ENCODE measurements around the gene IGFBP5.

Gene IGFBP5

GRCh38 chr2:216711348-216711747 lies 16.0 kb upstream of the IGFBP5 start:
- Histone ChIP-seq H4K20me1 (ENCODE audit: insufficient read depth, low read length) (no peaks in the 10 kb centered on the region), H3K4me3 (ENCODE audit: low read length) (no peak overlapping the region), H2AFZ (ENCODE audit: low read depth, low read length) (no peak overlapping the region), H3K4me2 (ENCODE audit: low read length) (no peak overlapping the region), H3K9me3 (ENCODE audit: insufficient read depth, low read length) (no peaks in the 10 kb centered on the region), H3K27me3 (ENCODE audit: low read depth, low read length) (peaks cover 4% of the 10 kb centered on the region; the same call in 1 of the 2 replicates), H3K9ac (ENCODE audit: low read length) (no peak overlapping the region), H3K36me3 (replicated peaks; ENCODE audit: low read depth, low read length) (no peaks in the 10 kb centered on the region), H3K79me2 (ENCODE audit: low read length) (no peaks in the 10 kb centered on the region), H3K4me1 (ENCODE audit: low read length) (no peaks in the 10 kb centered on the region), H3K27ac (ENCODE audit: low read length) (no peak overlapping the region)
- TF ChIP-seq CTCF (IDR thresholded peaks at IDR 0.05; ENCODE audit: low read depth, low read length) (no peak), EZH2phosphoT487 (IDR thresholded peaks at IDR 0.05; ENCODE audit: low read depth) (no peak)

GRCh38 chr2:216710551-216711301 lies 15.4 kb upstream of the IGFBP5 start:
- Histone ChIP-seq H2AFZ (ENCODE audit: low read depth, low read length) (no peak overlapping the region), H3K4me3 (ENCODE audit: low read length) (no peak overlapping the region)

GRCh38 chr2:216702756-216703155 lies 7.4 kb upstream of the IGFBP5 start:
- Histone ChIP-seq H3K36me3 (replicated peaks; ENCODE audit: low read depth, low read length) (no peaks in the 10 kb centered on the region), H3K4me1 (ENCODE audit: low read length) (no peaks in the 10 kb centered on the region), H3K4me3 (ENCODE audit: low read length) (no peak overlapping the region), H3K9ac (ENCODE audit: low read length) (no peak overlapping the region), H3K27ac (ENCODE audit: low read length) (no peak overlapping the region), H3K27me3 (ENCODE audit: low read depth, low read length) (peaks cover 18% of the 10 kb centered on the region), H3K4me2 (ENCODE audit: low read length) (no peak overlapping the region), H2AFZ (ENCODE audit: low read depth, low read length) (no peak overlapping the region), H3K79me2 (ENCODE audit: low read length) (no peaks in the 10 kb centered on the region), H4K20me1 (ENCODE audit: insufficient read depth, low read length) (no peaks in the 10 kb centered on the region), H3K9me3 (ENCODE audit: insufficient read depth, low read length) (no peaks in the 10 kb centered on the region)
- TF ChIP-seq CTCF (IDR thresholded peaks at IDR 0.05; ENCODE audit: low read depth, low read length) (no peak), EZH2phosphoT487 (IDR thresholded peaks at IDR 0.05; ENCODE audit: low read depth) (no peak)

More at GRCh38 chr2:216710551-216711301, 15.4 kb upstream of the IGFBP5 start:
- TF ChIP-seq CTCF (IDR thresholded peaks at IDR 0.05; ENCODE audit: low read depth, low read length) (no peak), EZH2phosphoT487 (IDR thresholded peaks at IDR 0.05; ENCODE audit: low read depth) (no peak)
- H3K9ac ChIP-seq (ENCODE audit: low read length) = no peak overlapping the region
- H3K79me2 ChIP-seq (ENCODE audit: low read length) = no peaks in the 10 kb centered on the region
- no peak overlapping the region for H3K27ac ChIP-seq (ENCODE audit: low read length)
- H3K36me3 ChIP-seq (replicated peaks; ENCODE audit: low read depth, low read length) = no peaks in the 10 kb centered on the region
- H3K27me3 ChIP-seq (ENCODE audit: low read depth, low read length) = peaks cover 4% of the 10 kb centered on the region; the same call in 1 of the 2 replicates
- no peaks in the 10 kb centered on the region for H3K9me3 ChIP-seq (ENCODE audit: insufficient read depth, low read length)
- no peak overlapping the region for H3K4me2 ChIP-seq (ENCODE audit: low read length)
- H3K4me1 ChIP-seq (ENCODE audit: low read length) = no peaks in the 10 kb centered on the region
- no peaks in the 10 kb centered on the region for H4K20me1 ChIP-seq (ENCODE audit: insufficient read depth, low read length)

- Histone ChIP-seq H3K36me3 (replicated peaks; ENCODE audit: low read depth, low read length) (no peaks in the 10 kb centered on the region), H3K4me1 (ENCODE audit: low read length) (no peaks in the 10 kb centered on the region), H3K27ac (ENCODE audit: low read length) (no peak overlapping the region), H3K9me3 (ENCODE audit: insufficient read depth, low read length) (no peaks in the 10 kb centered on the region), H3K4me2 (ENCODE audit: low read length) (no peak overlapping the region), H3K9ac (ENCODE audit: low read length) (no peak overlapping the region), H3K4me3 (ENCODE audit: low read length) (no peak overlapping the region), H3K79me2 (ENCODE audit: low read length) (no peaks in the 10 kb centered on the region), H2AFZ (ENCODE audit: low read depth, low read length) (no peak overlapping the region), H3K27me3 (ENCODE audit: low read depth, low read length) (peaks cover 19% of the 10 kb centered on the region), H4K20me1 (ENCODE audit: insufficient read depth, low read length) (no peaks in the 10 kb centered on the region)
- TF ChIP-seq CTCF (IDR thresholded peaks at IDR 0.05; ENCODE audit: low read depth, low read length) = no peak
- TF ChIP-seq EZH2phosphoT487 (IDR thresholded peaks at IDR 0.05; ENCODE audit: low read depth) = no peak
Observed at GRCh38 chr2:216701544-216701943, 6.2 kb upstream of the IGFBP5 start.
